Left kidney (tissue), 2 donors: ENCODE data around the gene SPTAN1. TPM values are rescaled to one million over a fixed set of nuclear protein-coding genes. Genes with fewer than 3 reads are reported as not detected.
A peak's percentile ranks its signal among the peaks of the same experiment; 100 is the strongest.
"Not testable (repeated sequence)": the region's sequence is repeated elsewhere in the genome, so short reads cannot be mapped to it uniquely, and the experiment has no call there.

Experiments used
- DNase-seq: peaks from one replicate; pipeline ENCODE4 v3.0.0-alpha.2; 2013
- polyA plus RNA-seq: library from polyadenylated mRNA; unstranded; fragments of 120-200 nt; gene quantifications from one replicate; pipeline ENCODE4 v1.2.1, GENCODE V29; 2013; ENCODE audit not compliant: insufficient read length

The SPTAN1 gene
- polyA plus RNA-seq, 1 donor, result 407 TPM

DNA sequence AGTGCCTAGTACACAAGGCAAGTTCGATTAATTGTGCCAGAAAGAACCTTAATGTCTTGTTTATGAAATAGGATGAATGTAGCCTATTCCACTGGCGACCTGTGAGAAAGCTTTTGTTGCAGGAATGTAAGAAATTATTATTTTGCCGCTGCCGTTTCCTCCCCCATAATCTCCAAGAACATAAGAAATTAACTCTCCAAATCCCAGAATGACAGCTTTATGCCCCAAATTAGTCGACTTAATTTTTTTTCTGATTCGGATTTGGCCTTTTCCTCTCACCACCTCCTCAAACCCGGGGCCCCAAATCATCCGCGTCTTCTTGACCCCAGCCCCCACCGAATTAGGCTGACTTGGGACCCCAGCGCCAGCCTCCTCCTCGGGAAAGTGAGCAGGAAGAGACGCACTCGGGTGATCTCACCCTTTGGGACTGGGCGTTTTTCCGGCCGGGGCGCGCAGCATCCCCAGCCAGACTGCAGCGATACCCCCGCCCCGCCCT is 682 bp upstream of the SPTAN1 start:
- DNase-seq, result peak; percentile 67

GRCh38 chr9:128552744-128553440 is 505 bp downstream of the SPTAN1 start:
- no peak for DNase-seq

DNA sequence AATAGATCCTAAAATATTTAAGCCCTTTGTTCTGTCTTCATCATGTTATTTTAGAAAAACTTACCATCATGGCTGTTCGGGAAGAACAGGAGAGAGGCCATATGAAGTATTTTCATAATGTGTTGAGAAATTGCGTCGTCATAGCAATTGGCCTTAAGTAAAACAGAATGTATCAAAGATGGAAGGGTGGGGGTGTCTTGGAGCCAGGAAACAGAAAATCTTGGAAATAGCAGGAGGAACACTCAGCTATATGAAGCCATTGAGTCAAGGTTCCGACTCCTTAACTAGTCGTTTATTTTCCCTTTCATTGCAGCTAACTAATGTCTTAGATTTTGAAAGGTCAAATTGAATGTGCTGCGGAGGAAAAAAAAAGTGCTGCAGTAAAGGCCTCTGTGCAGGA is 1.3 kb downstream of the SPTAN1 start:
- no peak for DNase-seq

DNA sequence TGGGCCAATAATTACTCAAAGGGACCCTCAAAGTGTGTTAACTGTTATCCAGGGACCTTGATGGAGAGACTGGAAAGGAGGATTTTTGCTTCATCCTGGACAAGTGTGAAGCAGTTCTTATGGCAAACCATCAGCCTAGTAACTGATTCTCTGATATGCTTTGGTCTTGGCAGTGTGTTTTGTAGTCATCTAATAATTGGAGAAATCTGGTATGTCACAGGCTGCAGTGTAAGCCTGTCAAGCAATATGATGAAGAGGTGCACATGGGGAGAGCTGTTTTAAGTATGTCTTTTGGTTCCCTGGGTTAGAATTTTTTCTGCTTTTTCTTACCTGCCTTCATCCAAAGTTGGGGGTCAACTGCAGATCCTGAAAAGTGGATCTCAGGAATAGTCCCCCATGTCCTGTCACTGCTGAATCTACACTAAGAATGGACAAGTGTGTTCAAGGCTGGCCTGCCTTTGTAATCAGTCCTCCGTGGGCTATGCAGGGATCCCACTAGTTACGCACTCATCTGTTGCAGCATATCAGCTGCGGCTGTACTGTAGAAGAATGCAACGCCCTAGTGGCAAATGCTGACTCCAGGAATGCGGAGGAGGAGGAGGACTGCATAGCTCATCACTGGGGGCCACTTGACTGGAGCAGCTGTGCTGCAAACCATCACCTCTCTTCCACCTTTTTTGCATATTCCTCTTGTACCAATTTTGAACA is 1.9 kb downstream of the SPTAN1 start:
- no peak for DNase-seq

DNA sequence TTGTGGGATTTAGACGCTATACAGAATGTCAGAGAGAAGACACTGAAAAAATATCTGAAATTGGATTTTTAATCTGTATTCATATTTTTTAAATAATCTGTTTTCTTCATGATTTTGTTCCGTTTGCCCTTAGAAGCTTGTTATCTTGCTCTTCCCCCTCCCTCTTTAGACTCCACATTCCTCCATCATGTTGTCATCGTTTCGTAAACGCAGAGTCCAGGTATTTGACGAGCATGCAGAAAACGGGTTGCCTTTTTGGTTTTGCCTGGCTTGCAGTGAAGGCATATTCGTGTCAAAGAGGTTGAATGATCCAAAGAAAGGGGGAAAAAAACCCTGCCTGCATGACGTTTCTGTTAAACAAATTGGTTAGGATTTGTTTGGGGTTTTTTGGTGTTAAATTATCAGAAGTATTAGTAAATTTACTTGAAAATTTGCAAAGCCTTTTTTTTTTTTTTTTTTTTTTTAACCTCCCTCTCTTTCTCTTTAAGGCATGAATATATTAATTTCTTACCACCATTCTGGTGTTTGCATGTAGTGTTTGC is 2.9 kb downstream of the SPTAN1 start:
- DNase-seq, result no peak

DNA sequence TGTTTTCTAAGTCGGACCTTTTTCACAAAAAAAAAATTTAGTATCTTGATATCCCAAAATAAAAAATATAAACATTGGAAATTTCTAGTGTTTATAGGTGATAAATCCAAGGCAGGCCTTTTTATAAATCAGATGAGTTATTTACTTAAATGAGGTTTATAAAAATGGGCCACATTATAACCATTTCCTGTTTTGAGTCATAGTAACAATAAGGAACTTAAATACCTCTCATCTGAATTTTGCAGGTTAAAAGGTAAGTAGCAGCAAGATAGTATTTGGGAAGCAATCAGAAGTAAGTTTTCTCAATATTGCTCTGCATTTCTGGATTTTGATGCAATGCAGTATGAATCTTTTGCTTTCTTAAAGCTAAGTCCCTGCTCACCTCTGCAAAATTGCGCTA is 3.9 kb downstream of the SPTAN1 start:
- no peak for DNase-seq

DNA sequence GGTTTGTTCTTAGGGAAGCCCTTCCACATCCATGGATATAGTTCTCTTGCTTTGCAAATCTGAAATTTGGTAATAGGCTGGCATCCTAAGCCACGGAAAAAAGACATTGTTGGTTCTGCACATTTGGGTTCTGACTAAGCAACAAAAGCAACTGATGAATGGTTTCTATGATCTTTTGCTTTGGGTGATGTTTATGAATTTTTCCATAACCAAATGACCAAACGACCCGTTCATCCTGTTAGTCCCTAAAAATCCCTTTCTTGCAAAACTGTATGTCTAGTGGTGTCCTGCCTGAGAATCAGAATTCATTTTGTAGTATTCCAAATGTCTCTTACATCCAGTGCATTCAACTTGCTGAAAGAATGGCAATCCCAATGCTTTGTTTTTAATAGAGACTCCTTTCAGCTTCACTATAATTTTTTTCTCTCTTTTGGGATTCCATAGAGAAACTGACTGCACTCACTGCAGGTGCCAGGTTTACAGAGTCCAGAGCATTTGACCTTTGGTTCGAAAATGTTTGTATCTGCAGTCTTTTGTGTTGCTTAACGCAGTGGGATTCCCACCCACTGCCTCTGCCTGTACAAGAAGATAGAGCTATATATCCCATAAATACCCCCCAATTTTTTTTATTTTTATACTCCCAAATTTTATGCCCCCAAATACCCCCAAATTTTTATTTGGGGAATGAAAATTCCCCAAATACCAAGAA is 4.7 kb downstream of the SPTAN1 start:
- no peak for DNase-seq

DNA sequence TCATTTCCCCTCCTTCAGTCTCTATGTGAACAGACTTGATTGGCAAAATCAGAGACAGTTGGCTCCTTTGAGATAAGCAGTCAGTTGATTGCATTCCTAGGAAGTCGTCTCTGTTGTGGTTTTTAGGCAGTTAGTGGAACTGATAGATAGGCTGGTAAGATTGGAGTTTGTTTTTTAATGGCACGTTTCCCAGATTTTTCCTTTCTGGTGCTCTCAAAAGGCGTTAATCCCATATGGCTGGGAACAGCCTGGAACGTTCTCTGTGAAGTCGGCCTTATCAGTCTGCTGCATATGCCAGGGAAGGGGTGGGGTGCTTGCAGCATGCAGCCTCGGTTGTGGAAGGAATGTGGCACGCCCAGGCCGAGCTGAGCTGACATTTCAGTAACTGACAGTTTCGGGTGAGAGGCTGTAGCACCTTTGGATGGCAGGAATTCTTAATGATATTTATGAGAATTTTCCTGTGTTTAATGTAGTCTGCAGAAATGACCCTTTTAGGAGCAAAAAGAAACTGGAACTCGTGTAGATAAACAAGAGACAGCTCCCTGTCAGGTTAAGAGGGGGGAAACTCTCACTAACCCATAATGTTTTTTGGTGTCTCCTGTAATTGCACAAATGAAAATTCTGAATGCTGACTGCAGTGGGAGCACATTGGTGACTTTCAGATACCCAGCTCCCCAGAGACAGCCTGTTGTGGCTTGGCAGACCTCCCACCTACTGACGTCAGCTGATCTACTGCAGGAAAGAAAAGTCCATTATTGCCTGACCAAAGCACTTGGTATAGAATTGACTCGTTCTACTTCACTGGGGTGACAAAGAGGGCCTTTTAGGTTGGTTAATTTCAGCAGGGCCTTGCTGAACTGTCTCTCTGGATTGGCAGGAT is 6.3 kb downstream of the SPTAN1 start:
- no peak for DNase-seq

GRCh38 chr9:128565578-128565977 is 13.2 kb downstream of the SPTAN1 start:
- DNase-seq, result no peak

- no peak for DNase-seq
Measured at GRCh38 chr9:128568470-128569078, 16.2 kb downstream of the SPTAN1 start.

- no peak for DNase-seq
Measured at GRCh38 chr9:128575469-128575868, 23.1 kb downstream of the SPTAN1 start.

DNA sequence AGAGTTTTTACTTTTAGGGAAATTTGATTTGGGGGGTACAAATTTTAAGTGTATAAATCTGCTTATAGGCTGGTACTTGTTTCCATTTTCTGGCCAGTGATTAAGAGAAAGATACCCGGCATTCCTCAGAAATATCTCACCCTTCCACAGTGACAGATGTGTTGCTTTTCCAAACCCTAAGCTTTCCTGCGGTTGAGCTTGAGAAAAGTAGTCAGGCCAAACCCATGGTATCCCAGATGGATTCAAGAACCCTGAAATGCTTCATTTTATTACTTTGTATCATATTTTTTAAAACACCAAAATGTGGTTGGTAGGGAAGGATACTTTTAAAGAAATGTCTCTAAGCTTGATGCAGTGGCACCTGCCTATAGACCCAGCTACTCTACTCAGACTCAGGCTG is 23.5 kb downstream of the SPTAN1 start:
- no peak for DNase-seq

DNA sequence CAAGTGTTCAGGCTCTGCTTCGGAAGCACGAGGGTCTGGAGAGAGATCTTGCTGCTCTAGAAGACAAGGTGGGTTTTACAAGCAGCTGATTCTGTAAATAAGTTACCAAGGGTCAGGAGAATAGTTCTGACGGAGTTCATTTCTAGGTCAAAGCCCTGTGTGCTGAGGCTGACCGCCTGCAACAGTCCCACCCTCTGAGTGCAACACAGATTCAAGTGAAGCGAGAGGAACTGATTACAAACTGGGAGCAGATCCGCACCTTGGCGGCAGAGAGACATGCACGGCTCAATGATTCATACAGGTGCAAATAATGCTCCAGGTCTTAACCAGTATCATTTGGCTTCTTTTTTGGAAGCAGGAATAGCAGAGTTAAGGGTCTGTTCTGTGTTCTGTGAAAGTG is 24.8 kb downstream of the SPTAN1 start:
- no peak for DNase-seq

- DNase-seq, result no peak
Measured at GRCh38 chr9:128579194-128579593, 26.8 kb downstream of the SPTAN1 start.

GRCh38 chr9:128580731-128581130 is 28.3 kb downstream of the SPTAN1 start:
- no peak for DNase-seq

DNA sequence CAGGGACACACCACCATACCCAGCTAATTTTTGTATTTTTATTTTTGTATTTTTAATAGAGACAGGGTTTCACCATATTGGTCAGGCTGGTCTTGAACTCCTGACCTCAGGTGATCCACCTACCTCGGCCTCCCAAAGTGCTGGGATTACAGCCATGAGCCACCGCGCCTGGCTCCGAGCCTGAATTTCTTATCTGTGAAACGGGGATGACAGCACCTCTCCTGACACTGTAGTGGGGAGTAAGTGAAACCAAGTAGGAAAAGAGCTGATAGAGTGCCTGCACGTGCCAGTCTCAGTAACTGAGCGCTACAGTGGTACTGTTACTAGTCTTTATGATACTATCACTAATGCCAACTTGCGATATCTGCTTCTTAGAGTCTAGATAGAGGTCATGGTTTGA is 32.8 kb downstream of the SPTAN1 start:
- DNase-seq, result not testable (repeated sequence)

GRCh38 chr9:128586934-128587333 is 34.5 kb downstream of the SPTAN1 start:
- DNase-seq, result not testable (repeated sequence)

DNA sequence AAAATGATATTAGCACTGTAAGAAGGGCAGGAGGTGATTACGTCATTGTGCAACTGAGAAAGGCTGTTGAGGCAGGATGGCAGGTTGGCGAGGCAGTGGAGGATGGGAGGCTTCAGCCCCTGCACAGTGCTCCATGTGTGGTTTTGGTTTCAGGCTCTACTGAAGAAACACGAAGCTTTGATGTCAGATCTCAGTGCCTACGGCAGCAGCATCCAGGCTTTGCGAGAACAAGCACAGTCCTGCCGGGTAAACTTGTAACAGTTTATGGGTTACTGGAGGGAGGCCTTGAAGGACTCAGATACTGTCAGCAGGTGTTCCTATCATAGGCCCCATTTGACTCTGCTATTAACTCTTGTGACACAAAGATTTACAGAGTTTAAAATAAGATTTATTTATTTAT is 35.1 kb downstream of the SPTAN1 start:
- DNase-seq, result no peak

- no peak for DNase-seq
Measured at GRCh38 chr9:128588581-128589233, 36.3 kb downstream of the SPTAN1 start.

DNA sequence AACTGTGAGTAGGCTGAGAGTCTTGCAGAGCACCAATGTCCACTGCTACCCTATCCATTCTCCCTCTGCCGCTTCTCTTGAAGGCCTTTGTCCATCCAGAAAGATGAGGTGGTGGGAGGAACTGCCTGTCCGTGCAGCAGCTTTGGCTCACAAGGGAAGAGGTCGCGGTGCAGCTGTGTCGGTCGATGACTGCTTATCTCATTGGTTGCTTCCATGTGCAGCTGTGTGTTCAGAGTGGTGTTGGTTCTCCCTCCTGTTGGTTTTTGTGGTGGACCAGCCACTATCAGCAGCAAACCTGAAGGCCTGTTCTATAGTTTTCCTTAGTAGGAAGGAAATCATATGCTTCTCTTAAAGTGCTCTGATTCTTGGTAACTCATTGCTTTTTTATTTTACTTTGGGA is 40.7 kb downstream of the SPTAN1 start:
- no peak for DNase-seq

DNA sequence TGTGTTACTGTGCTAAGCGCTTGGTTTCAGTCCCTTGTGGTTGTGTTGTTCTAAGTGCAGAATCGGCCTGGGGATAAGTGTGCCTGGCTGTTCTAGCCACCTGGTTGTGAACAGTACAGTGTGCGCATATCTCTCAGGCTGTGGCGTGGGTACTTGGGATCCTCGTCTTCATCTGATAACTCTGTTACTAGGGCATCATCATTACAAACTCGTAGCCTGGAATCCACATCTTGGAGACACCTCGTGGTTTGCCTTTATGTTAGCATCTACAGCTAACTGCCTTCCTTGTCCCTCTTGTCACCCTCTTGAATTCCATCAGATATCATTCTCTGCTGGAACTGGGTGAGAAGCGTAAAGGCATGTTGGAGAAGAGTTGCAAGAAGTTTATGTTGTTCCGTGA is 41.5 kb downstream of the SPTAN1 start:
- no peak for DNase-seq
